A549 treated with DMSO at 1 μM for 4 hours (cell line): ENCODE results near the gene MSANTD2. TPM values are rescaled to one million over a fixed set of nuclear protein-coding genes. Genes with fewer than 3 reads are reported as not detected.

Experiments used
- total RNA-seq: library from RNA; stranded (reverse); fragments of 200-300 nt; extraction: Qiagen RNA extraction; gene quantifications from 5 replicates; pipeline ENCODE4 v1.2.3, GENCODE V29; 2022; ENCODE audit warnings: low read depth

MSANTD2 gene
- total RNA-seq, result 4.5 to 5.8 TPM (median 5.4 TPM) in 5 replicates

DNA sequence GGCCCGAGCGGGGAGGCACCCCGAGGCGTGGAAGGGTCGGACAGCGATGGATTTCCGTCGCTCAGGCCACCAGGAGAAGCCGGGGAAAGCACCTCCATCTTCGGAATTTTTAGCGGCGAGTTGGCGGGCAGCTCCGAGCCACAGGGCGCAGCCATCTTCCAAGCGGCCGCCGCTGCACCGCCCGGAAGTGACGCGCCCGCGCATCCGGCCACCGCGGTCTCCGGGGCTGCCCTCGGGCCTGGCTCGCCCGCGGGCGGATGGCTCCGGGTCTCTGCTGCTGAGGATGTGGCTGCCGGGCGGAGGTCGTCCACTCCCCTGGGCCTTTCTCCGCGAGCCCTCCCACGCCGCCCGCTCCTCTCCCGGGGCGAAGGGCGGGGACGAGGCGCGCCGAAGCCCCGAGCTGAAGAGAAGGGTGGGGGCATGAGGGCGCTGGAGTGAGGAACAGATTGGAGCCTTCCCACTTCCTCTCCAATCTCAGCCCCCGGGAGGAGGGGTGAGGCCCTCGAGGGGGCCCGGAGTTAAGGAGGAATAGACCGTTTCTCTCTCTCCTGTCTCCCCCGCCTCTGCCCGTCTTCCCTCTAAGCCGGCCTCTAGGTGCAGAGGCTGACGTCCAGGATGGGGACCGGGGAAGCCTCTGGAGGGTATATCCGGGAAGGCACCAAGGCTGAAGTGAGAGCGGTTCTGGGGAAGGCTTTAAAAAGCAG, at the start of gene MSANTD2:
MSANTD2 (minus strand) TSS at position 181 of the 704 bp plus-strand sequence; CDS start at position 155, 26 bp downstream.

GRCh38 chr11:124762105-124762623, 38.0 kb downstream of the MSANTD2 start, which contains the start of gene ESAM:
Gene ESAM (minus strand): TSS chr11:124762290. CDS start chr11:124762154, 136 bp downstream.

DNA sequence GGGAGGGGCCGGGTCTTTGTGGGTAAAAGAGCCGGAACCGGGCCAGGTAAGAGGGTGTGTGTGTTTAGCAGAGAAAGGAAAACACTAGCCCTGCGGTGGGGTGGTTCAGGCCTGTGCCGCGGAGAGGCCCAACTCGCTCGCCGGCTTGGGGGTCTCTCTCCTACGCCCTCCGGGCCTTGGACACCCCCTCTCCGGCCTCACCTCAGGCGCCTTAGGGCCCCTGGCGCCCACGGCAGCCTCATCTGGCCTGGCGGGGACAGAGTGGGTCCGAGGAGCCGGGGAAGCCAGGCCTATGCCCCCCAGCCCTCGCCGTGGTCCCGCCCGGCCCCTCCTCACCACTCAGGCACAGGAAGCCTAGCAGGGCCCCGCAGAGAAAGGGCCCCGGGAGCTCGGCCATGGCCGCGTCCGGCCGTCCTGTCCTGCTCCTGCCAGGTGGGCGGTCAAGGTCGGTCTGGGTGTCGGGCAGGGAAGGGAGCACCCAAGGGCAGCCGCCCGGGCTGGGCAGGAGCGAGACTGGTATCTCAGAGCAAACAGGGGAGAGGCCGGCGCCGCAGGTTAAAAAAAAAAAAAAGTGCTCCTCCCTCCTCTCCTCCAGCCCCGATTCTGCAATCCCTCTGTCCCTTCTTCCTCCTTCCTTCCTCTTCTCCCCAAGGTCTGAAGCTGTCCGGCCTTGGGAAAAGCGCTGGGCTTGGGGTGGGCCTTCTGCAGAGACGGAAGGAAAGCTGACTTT, 48.3 kb downstream of the MSANTD2 start, which contains the start of gene VSIG2:
VSIG2 (minus strand) TSS at position 515 of the 730 bp plus-strand sequence; CDS start at position 397, 118 bp downstream.

GRCh38 chr11:124739479-124740276, 60.5 kb downstream of the MSANTD2 start, which contains the start of gene NRGN:
Gene NRGN (plus strand): TSS chr11:124739942. CDS start chr11:124740085, 143 bp downstream.

Other genes with a start within 250 kb of the MSANTD2 start
- gene OR8A1, start 230.4 kb downstream of the MSANTD2 start, total RNA-seq, result not detected in 5 replicates
- not detected in 5 replicates for gene PANX3, start 189.0 kb downstream of the MSANTD2 start, total RNA-seq
- gene TBRG1, start 177.5 kb downstream of the MSANTD2 start, total RNA-seq, result 16.7 to 19.5 TPM (median 18.8 TPM) in 5 replicates
- gene SIAE, start 126.7 kb downstream of the MSANTD2 start, total RNA-seq, result 13.0 to 17.1 TPM (median 14.1 TPM) in 5 replicates
- gene SPA17, start 126.5 kb downstream of the MSANTD2 start, total RNA-seq, result 17.6 to 24.9 TPM (median 19.6 TPM) in 5 replicates
- gene NRGN, start 60.5 kb downstream of the MSANTD2 start, total RNA-seq, result 5.5 to 11.1 TPM (median 9.1 TPM) in 5 replicates
- gene VSIG2, start 48.2 kb downstream of the MSANTD2 start, total RNA-seq, result 0.08 TPM in 1 of 5 replicates, not detected in the others
- 9.0 to 12.4 TPM (median 10.5 TPM) in 5 replicates for gene ESAM, start 38.1 kb downstream of the MSANTD2 start, total RNA-seq
- gene ROBO3, start 65.0 kb upstream of the MSANTD2 start, total RNA-seq, result 1.8 to 3.6 TPM (median 2.7 TPM) in 5 replicates
- gene ROBO4, start 97.5 kb upstream of the MSANTD2 start, total RNA-seq, result 0.02 to 0.07 TPM in 2 of 5 replicates, not detected in the others
- not detected in 5 replicates for gene HEPN1, start 118.8 kb upstream of the MSANTD2 start, total RNA-seq
- gene HEPACAM, start 135.6 kb upstream of the MSANTD2 start, total RNA-seq, result not detected in 5 replicates
- 0.52 to 0.74 TPM (median 0.62 TPM) in 5 replicates for gene CCDC15, start 153.8 kb upstream of the MSANTD2 start, total RNA-seq